MV-4-11 (cell line): ENCODE results near the gene SEC61B.
"Not testable (repeated sequence)": the region's sequence is repeated elsewhere in the genome, so short reads cannot be mapped to it uniquely, and the experiment has no call there.

Source experiments
- DNase-seq: peaks from one replicate; lab custom pipeline; 2025; lab: John Stamatoyannopoulos, UW

Gene SEC61B

DNA sequence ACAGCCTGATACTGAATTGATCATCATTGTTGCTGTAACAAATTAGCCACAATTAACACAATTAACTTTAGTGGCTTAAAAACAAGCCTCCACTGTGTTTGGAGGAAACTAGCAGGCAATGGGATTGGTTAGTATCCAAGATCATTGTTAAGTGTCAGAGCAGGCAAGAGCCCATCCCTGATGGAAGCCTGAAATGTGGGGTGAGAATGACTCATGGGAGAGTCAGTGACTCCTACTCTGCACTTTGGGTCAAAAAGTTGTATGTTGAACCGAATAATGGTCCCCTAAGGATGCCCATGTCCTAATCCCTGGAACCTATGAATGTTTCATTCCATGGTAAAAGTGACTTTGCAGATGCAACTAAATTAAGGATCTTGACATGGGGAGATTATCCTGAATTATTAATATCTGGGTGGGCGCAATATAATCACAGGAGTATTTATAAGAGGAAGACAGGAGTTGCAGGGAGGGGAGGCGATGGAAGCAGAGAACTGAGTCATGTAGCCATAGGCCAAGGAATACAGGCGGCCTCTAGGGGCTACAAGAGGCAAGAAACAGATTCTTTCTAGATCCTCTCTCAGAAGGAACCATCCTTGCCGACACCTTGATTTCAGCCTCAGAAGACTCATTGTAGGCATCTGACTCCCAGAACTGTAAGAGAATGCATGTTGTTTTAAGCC lies 29.2 kb upstream of the SEC61B start:
- DNase-seq = peak; percentile 20

DNA sequence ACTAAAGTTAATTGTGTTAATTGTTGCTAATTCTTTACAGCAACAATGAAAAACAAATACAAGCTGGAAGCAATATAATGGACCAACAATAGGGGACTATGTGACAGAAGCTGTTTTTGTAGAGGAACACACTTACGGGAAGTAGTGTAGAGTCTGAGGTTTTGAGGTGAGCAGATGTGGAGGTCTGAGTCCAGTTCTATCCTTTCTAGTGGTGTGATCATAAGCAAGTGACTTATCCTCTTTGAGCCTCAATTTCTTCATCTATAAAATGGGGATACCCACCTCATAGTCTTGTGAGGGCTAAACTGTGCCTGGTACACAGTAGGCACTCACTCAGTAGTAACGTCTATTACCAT lies 28.6 kb upstream of the SEC61B start:
- no peak for DNase-seq

DNA sequence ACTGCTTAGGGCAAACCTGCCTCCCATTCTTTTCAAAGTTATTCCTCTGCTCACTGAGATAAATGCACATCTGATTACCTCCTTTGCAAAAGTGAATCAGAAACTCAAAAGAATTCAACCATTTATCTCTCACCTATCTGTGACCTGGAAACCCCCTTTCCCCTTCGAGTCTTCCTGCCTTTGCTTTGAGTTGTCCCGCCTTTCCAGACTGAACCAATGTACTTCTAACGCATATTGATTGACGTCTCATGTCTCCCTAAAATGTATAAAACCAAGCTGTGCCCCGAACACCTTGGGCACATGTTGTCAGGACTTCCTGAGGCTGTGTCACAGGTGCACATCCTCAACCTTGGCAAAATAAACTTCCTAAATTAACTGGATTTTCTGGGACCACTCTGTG lies 25.6 kb upstream of the SEC61B start:
- not testable (repeated sequence) for DNase-seq

DNA sequence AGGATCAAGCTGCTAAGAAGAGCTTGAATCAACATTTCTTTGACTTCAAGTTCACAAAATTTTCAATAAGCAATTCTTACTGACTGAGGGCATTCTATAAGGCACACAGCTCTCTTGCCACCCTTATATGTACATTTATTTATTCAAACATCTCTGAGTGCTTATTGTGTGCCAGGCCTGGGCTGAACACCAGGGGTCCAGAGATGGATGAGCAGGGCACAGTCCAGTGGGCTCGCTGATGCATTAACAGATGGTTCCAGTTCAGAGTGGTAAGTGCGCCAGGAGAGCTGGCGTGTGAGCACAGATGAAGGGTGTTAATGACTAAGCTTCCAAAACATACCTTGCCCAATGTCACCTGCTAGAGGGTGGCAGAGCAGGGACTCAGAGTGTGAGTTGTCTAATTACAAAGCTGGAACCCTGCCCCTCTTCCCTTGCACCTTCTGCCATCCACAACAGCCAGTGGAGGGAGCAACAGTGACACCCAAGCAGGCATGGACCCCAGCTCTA lies 24.9 kb upstream of the SEC61B start:
- DNase-seq = no peak

DNA sequence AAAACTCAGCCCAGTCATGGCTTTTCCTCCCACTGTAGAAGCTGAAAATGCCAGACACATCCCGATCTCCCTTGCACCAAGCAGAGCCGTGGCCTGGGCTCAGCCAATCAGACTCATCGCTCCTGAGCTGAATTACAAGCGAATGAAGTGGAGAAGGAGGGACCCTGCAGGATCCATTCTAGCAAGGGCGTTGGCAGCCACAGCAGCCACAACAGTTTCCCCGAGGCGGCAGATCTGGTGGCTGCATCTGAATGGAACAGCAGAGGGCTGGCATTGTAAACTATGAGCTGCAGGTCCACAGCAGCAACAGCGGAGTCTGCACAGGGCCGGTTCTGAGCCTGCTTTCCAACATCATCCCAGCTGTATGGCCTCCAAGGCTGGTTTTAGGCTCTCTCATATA lies 24.1 kb upstream of the SEC61B start:
- DNase-seq = no peak

DNA sequence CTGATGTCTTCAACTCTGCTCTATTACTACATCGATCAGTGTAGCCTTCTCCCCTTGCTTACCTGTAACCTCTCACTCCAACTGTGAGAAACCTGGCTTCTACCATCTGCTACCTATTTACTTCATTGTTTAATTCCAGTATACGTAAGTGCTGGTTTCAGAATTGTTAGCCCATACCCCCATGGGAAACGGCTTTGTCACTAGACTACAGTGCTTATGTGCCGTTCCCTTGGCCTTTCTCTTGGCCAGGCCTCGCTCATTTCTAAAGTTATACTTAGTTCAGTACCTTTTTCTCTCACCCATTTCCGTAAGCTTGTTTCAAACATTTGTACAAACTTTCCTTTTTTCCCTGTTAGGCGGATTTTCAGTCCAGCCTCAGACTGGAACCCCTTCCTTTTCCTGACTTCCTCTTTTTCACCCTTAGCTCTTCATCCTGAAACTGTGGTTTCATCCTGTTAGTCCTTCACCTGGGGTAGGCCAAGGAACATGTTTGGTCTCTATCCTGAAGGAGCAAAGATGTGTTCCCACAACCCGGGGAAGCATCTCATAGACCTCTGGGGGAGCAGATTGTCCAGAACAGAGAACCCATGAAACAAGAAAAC lies 22.0 kb upstream of the SEC61B start:
- DNase-seq = no peak

DNA sequence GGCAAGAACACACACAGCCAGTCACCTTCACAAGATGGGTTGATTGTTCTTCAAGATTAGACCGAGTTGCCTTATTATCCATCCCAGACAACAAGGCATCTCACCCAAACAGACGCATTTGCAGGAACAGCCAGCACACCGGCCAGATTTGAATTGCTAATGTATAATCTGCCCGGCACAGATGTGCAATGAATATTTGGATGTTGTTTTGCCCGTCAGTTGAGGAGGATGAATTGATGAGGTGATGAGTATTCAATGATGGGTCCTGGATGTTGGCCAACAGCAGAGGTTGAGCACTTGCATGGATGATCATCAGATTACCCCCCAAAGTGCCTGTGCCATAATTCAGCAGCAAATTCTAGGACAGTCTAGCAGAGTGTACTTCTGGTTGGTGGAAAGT lies 20.5 kb upstream of the SEC61B start:
- no peak for DNase-seq

DNA sequence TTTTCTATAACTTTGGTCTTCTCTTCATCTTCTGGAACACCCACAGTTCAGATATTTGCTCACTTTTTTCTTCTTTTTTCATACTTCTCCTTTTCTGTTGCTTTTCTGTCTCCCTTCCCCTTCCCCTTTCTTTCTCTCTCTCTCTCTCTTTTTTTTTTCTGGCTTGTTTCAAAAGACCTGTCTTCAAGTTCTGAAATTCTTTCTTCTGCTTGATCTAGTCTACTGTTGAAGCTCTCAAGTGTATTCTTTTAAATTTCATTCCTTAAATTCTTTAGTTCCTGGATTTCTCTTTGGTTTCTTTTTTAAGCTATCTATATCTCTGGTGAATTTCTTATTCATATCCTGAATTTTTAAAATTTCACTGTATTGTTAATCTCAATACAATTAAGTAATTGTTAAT lies 11.5 kb upstream of the SEC61B start:
- DNase-seq = peak; percentile 58

DNA sequence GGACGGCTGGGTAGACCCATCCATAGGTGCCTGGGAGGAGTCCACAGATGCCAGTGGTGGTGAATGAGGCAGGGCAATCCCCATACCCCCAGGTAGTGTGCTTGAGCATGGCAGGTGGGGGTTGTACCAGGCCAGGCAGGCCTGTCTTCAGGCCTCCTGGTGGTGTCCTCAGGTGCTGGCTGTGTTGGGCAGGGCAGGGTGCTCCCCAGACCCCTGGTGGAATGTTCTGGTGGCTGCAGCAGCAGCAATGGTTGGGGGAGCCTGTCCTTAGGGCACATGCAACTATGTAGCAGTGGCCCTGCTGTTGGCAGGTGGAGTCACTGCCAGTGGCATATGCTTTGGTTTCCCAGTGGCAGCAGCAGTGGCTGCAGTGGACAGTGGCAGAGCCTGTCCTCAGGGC lies 10.3 kb upstream of the SEC61B start:
- no peak for DNase-seq

DNA sequence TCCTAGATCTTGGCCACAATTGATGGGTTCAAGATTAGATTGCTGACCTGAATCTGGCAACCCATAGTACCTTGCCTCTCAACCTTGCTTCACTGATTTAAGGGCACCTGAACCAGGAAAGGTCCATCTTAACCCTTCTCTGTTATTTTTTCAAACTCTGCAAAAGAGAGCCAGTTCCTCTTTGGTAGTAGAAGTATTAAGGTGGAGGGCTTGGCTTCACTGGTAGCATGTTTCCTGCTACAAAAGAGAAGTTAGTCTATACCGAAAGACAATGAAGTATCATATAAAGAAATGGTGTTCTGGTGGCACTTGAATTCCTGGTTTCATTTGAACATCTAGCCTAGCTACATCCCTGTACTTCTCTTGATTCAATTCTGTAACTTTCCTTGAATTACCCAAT lies 8.9 kb upstream of the SEC61B start:
- DNase-seq = peak; percentile 27

DNA sequence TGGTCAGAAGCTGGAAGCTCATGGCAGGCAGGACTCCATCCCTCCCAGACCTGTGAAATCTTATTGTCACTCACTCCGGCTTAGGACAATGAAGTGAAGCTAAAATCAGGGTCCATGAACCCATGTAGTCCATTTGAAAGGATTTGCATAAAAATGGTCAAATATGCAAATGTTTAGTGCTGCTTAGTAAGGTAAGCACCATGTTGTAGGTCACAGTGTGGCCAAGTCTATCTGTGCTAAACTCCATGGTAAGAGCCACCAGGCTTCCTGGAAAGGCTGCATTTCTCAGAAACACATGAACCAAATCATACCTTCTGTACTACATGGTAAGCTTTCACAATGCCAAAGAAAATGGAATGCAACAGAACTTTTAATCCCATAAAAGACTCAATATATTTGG lies 6.0 kb upstream of the SEC61B start:
- no peak for DNase-seq

DNA sequence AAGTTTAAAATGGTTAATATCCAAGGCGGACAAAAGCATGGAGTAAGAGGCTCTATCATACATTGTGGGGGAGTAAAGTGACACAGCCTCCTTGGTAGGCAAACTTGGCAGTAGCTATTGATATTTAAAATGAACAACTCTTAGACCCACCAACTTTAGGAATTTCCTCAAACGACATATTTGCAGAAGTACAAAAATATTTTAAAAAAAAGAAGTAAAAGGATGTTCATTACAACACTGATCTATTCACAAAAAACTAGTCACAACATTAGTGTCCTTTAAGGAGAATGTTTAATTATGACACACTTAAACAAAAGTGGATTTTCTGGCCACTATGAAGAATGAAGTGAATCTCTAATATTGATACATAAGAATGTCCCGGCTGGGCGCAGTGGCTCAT lies 2.1 kb upstream of the SEC61B start:
- no peak for DNase-seq

DNA sequence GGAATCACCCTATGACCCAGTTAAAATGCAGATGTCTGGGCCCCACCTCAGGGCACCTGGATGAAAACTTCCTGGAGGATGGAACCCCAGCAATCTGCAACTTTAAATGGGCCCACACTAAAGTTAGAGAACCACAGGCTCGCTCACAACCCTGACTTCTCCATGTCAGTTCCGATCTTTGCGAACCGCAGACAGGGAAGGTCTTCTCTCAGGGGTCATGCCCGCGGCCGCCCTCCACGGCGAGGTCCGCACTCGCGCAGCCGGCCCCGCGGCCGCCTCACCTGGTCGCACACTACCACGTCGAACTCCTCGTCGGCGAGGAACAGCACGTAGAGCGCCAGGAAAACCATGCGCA lies 839 bp upstream of the SEC61B start:
- DNase-seq = peak; percentile 30

DNA sequence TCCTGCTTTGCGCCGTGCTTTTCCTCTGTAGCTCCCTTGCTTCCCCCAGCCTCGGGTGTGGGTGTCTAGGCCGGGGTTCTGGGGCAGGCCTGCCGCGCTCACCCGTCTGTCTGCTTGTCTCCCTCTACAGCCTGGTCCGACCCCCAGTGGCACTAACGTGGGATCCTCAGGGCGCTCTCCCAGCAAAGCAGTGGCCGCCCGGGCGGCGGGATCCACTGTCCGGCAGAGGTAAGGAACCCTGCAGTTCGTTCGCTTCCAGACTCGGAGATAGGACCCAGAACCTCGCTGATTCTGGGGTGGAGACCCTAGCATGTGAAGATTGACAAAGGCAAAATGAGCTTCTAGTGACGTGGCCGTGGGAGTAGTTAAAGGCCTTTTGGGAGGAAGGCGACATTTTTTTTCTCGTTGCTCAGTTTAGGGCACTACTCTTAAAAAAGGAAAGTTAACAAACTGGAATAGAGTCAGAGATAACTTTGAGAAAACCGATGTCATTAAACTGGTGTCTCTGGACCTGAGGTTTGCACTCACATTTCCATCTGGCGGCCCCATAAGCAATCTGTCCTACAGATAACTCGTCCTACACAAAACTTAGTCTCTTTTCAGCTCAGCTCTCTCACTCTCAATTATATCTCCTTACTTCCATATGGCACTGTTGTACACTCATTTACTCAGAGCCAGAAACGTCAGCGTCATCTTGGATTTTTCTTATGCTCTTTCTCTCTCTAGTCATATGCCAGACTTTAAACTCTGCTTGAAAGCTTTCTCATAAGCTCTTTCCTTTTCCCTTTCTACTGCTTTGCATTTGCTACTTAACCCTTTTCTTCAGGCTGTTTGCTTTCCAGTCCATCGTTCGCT lies 561 bp downstream of the SEC61B start:
- no peak for DNase-seq

DNA sequence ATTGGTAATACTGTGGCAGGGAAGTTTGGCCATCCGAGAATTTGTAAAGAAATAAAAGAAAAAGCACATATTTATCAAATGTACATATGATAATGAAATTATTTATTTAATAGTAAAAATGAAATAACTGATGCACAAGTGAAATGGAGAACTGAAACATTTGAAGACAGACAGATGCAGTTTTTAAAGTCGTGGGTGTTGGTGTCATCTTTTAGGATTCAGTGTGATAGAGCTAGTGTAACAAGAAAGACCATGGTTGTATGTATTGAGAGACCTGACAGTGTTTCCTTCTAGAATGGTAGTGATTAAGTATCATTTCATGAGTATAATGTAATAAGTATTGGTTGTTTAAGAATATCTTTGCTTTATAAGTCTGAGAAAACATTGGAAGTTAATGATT lies 2.4 kb downstream of the SEC61B start:
- DNase-seq = no peak

DNA sequence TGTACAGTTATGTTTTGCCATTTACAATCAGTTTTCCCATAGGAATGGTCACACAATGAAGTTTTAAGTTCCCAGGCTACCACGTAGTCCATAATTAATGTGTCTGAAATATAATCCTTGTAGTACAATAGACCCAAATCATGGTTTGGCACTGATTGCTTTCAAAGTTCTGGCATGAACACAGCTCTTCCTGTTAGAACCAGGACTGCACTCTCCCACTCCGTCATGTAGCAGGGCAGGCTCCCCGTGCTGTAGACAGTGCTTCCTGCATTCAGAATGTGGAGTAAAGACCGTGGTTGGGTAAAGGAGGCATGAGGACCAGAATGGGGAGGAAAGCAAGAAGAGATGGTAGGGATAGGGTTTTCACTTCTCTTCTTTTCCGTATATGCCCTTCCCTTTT lies 4.0 kb downstream of the SEC61B start:
- DNase-seq = no peak

DNA sequence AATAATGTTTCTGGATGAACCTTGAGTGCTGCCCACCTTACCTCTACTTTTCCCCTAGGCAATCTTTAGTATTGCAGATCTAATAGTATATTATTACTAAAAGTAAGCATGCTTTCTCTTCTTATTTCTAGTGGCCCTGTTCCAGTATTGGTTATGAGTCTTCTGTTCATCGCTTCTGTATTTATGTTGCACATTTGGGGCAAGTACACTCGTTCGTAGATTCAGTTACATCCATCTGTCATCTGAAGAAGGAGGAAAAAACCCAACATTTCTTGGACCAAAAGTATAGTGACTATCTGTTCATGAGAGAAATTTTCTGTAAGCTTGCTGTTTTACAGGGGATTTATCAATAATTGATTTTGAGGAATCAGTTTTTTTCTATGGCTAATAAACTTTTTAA lies 8.1 kb downstream of the SEC61B start:
- DNase-seq = no peak

DNA sequence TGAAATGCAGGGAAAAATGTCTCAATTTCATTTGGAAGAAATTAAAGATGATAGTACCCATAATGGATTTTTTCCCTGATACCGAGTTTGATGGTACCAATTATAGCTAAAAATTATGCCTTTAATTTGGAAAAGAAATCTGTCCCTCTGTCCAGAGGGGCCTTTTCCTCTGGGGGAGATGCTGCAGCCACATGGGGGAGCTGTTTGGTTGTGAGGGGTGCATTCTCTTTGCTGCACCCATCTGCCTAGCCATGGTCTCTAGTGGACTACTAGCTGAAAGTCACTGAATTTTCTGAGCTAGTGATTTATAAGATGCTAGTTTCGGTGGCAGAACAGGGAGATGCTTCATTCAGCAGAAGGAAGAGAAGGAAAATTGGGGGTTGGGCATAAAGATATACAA lies 9.6 kb downstream of the SEC61B start:
- DNase-seq = peak; percentile 15

DNA sequence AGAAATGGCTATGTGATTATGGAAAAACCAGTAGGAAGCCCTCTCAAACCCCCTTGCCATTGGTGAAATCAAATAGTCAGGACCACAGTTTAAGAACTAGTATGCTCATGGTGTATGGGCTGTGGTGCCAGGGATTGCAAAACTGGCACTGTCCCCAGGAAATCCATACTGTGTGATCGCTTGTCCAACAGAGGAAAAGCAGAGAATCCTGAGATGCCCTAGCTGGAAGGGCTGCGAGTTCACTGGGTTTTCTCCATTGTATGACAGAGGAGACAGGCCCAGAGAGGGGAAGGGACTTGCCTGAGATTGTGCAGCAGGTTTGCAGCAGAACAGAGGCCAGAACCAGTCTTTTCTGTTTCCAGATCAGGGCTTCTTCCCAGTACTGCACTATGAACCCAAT lies 12.5 kb downstream of the SEC61B start:
- DNase-seq = no peak

DNA sequence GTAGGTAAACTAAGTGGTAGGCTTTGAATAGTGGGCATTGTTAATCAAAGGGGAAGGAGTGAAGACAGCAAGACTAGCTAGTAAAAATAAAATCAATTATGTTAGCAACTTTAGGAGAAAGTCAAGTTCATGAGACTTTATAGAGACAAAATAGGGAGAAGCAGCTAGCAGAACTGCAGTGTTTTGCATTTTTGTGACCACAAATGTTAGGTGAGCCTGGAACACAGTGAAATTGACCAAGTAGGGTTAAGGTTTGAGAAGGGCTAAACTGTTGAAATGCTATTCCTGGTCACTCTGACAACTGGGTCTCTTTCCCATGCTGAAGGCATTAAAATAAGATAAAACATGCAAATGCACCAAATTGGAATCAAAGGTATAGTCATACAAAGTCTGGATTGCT lies 13.0 kb downstream of the SEC61B start:
- DNase-seq = no peak

DNA sequence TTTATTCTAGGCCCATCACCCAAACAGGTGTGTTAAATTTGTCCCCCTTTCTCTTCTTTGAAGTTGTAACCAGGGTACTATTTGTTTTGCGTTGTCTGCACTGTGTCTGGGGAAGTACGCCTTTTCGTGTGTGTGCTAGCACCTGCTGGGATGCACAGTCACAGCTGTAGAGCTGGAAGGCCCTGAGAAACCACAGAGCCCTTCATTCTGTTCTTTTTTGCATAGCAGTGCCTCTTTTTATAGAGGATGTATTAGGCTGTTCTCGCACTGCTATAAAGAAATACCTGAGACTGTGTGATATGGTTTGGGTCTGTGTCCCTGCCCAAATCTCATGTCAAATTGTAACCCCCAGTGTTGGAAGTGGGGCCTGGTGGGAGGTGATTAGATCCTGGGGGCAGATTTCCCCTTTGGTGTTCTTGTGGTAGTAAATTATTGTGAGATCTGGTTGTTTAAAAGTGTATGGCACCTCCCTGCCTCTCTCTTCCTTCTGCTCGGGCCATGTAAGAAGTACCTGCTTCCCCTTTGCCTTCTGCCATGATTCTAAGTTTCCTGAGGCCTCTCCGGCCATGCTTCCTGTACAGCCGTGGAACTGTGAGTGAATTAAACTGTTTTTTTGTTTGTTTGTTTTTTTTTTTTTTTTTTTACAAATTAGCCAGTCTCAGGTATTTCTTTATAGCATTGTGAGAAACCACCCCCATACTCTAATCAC lies 14.0 kb downstream of the SEC61B start:
- DNase-seq = no peak

DNA sequence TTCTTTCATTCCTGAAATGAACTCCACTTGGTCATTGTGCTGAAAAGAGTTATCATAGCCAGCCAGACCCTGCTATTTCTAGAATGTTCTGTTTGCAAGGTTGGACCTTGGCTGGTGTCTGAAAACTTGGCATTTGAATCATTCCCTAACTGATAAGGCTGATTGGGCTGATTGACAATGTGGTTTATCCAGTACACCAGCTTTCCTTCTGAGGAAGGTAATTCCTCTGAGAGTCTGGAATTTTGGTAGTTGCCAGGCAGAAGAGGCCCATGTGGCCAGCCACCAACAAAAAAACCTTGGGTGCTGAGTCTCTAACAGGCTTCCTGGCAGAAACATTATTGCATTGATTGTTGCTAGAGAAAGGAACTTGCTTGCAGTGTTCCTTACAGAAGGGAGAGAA lies 15.3 kb downstream of the SEC61B start:
- no peak for DNase-seq

DNA sequence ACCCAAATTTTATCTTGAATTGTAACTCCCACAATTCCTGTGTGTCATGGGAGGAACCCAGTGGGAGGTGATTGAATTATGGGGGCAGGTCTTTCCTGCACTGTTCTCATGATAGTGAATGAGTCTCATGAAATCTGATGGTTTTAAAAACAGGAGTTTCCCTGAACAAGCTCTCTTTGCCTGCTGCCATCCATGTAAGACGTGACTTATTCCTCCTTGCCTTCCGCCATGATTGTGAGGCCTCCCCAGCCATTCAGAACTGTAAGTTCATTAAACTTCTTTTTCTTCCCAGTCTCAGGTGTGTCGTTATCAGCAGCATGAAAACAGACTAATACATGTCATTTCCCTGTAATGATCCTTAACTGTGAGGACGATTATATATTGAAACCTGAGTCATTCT lies 15.8 kb downstream of the SEC61B start:
- DNase-seq = not testable (repeated sequence)
